ENCODE results near the gene SERPINA12.

GRCh38 chr14:94536836-94537235 lies 27.6 kb upstream of the SERPINA12 start:
- TF ChIP-seq CTCF (IDR thresholded peaks at IDR 0.05; ENCODE audit: insufficient read depth, low read depth, low read length) (no peak), EZH2 (IDR thresholded peaks at IDR 0.05; ENCODE audit: insufficient read depth, low read length) (no peak)
